HEK293T (cell line): ENCODE results near the gene IP6K3.
A peak's percentile ranks its signal among the peaks of the same experiment; 100 is the strongest.

ENCODE experiments used
- CTCF ChIA-PET: fragments of 350-600 bp; formaldehyde crosslinking; extraction: SDS; loops from one replicate; lab custom pipeline; 2021; ENCODE audit warnings: antibody characterized with exemption, inconsistent platforms; lab: Yijun Ruan, JAX
- POLR2A ChIA-PET: fragments of 350-600 bp; formaldehyde crosslinking; extraction: SDS; loops from one replicate; lab custom pipeline; 2020; ENCODE audit warnings: antibody characterized with exemption, inconsistent platforms; lab: Yijun Ruan, JAX
- DNase-seq: peaks from one replicate; pipeline ENCODE4 v3.0.0; 2012; ENCODE audit warnings: mixed read lengths; ENCODE audit errors: extremely low spot score
- ARNT ChIP-seq: fragments of 450-650 bp; IDR thresholded peaks from 2 replicates; pipeline ENCODE4 v1.6.1; 2017; ENCODE audit warnings: mild to moderate bottlenecking
- BHLHE40 ChIP-seq: fragments of 450-650 bp; IDR thresholded peaks from 2 replicates; pipeline ENCODE4 v1.6.1; 2016; ENCODE audit warnings: mild to moderate bottlenecking, moderate library complexity, borderline replicate concordance
- CTBP1 ChIP-seq: fragments of 450-650 bp; IDR thresholded peaks from 2 replicates; pipeline ENCODE4 v1.6.1; 2016; ENCODE audit warnings: borderline replicate concordance
- ELF4 ChIP-seq: fragments of 450-650 bp; IDR thresholded peaks from 2 replicates; pipeline ENCODE4 v1.6.1; 2017; ENCODE audit warnings: antibody characterized with exemption
- FOXA1 ChIP-seq: fragments of 450-650 bp; IDR thresholded peaks from 2 replicates; pipeline ENCODE4 v1.6.1; 2016; ENCODE audit warnings: mild to moderate bottlenecking
- FOXK2 ChIP-seq: fragments of 450-650 bp; IDR thresholded peaks from 2 replicates; pipeline ENCODE4 v1.6.1; 2016; ENCODE audit warnings: mild to moderate bottlenecking
- FOXM1 ChIP-seq: fragments of 450-650 bp; IDR thresholded peaks from 2 replicates; pipeline ENCODE4 v1.6.1; 2017; ENCODE audit warnings: mild to moderate bottlenecking, borderline replicate concordance
- HDGF ChIP-seq: fragments of 450-650 bp; IDR thresholded peaks from 2 replicates; pipeline ENCODE4 v1.6.1; 2017; ENCODE audit warnings: antibody characterized with exemption, borderline replicate concordance
- L3MBTL2 ChIP-seq: fragments of 450-650 bp; conservative IDR thresholded peaks from 2 replicates; pipeline ENCODE4 v1.6.1; 2016; ENCODE audit warnings: mild to moderate bottlenecking
- LEF1 ChIP-seq: fragments of 450-650 bp; IDR thresholded peaks from 2 replicates; pipeline ENCODE4 v1.6.1; 2017; ENCODE audit warnings: mild to moderate bottlenecking, borderline replicate concordance
- NFRKB ChIP-seq: fragments of 450-650 bp; IDR thresholded peaks from 2 replicates; pipeline ENCODE4 v1.6.1; 2016; ENCODE audit warnings: mild to moderate bottlenecking, moderate library complexity
- SP1 ChIP-seq: fragments of 450-650 bp; IDR thresholded peaks from 2 replicates; pipeline ENCODE4 v1.6.1; 2017
- SUZ12 ChIP-seq: fragments of 450-650 bp; IDR thresholded peaks from 2 replicates; pipeline ENCODE4 v1.6.1; 2016; ENCODE audit warnings: mild to moderate bottlenecking
- TARDBP ChIP-seq: fragments of 450-650 bp; IDR thresholded peaks from 2 replicates; pipeline ENCODE4 v1.6.1; 2016
- ZNF384 ChIP-seq: fragments of 450-650 bp; IDR thresholded peaks from 2 replicates; pipeline ENCODE4 v1.6.1; 2016
- TF ChIP-seq, protein P1 (sequence below): fragments of 450-650 bp; IDR thresholded peaks from 2 replicates; pipeline ENCODE4 v1.6.1; 2016

The IP6K3 gene

GRCh38 chr6:33771146-33772081 is 24.7 kb upstream of the IP6K3 start:
- POLR2A ChIA-PET: interaction anchor here (0.6 to 4.7 kb wide), 4 partner anchors 9 to 262 kb away, joined by 3 to 19 read pairs (median 8); partner anchors contain the start of genes LEMD2 and UQCC2
- peak; percentile 85 for DNase-seq
- CTCF ChIA-PET: interaction anchor here (0.6 to 4.7 kb wide), 22 partner anchors 10 to 384 kb away, joined by 3 to 26 read pairs (median 3); partner anchors contain the start of gene UQCC2
- TF ChIP-seq, protein P1, sequence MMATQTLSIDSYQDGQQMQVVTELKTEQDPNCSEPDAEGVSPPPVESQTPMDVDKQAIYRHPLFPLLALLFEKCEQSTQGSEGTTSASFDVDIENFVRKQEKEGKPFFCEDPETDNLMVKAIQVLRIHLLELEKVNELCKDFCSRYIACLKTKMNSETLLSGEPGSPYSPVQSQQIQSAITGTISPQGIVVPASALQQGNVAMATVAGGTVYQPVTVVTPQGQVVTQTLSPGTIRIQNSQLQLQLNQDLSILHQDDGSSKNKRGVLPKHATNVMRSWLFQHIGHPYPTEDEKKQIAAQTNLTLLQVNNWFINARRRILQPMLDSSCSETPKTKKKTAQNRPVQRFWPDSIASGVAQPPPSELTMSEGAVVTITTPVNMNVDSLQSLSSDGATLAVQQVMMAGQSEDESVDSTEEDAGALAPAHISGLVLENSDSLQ: no peak
- no peak for TF ChIP-seq NFRKB
- no peak for TF ChIP-seq CTBP1
- TF ChIP-seq L3MBTL2: no peak
- TF ChIP-seq LEF1: no peak
- TF ChIP-seq SP1: no peak
- no peak for TF ChIP-seq ZNF384
- no peak for TF ChIP-seq SUZ12
- TF ChIP-seq FOXA1: no peak
- TF ChIP-seq FOXM1: no peak
- no peak for TF ChIP-seq HDGF
- TF ChIP-seq ARNT: no peak
- TF ChIP-seq BHLHE40: no peak

DNA sequence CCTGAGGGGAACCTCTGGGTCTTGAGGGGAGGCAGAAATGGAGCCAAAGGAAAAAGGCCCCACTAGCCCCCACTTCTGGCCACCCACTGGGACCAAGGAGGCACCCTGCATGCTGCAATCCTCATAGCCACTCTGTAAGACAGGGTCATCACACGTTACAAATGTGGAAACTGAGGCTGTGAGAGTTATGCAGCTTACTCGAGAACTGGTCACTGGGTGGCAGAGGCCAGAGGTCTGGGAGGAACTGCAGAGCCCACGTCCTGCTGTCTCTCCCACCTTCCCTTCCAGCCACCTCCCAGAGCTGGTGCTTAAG is 24.1 kb upstream of the IP6K3 start:
- no peak for DNase-seq
- POLR2A ChIA-PET: interaction anchor here (1.2 to 4.7 kb wide), 3 partner anchors 17 to 263 kb away, joined by 4 to 19 read pairs (median 13); partner anchors contain the start of genes LEMD2 and UQCC2
- CTCF ChIA-PET: interaction anchor here (0.6 to 4.7 kb wide), 20 partner anchors 9 to 385 kb away, joined by 3 to 26 read pairs (median 3); partner anchors contain the start of gene UQCC2

GRCh38 chr6:33770124-33770832 is 23.6 kb upstream of the IP6K3 start:
- TF ChIP-seq NFRKB (no peak), FOXA1 (no peak), L3MBTL2 (no peak), SP1 (no peak), FOXM1 (no peak), ARNT (no peak), SUZ12 (no peak), TARDBP (no peak), HDGF (no peak), ELF4 (no peak), ZNF384 (no peak), LEF1 (no peak), FOXK2 (no peak), BHLHE40 (no peak), CTBP1 (no peak)
- TF ChIP-seq, protein P1: no peak
- ChIA-PET POLR2A (interaction anchor here (0.9 to 4.7 kb wide), 3 partner anchors 18 to 59 kb away, joined by 4 to 19 read pairs (median 13); partner anchors contain the start of genes LEMD2 and UQCC2), CTCF (interaction anchor here (0.6 to 4.7 kb wide), 8 partner anchors 10 to 258 kb away, joined by 3 to 26 read pairs (median 4); partner anchors contain the start of gene UQCC2)
- no peak for DNase-seq

More for the DNA sequence above, 24.1 kb upstream of the IP6K3 start:
- TF ChIP-seq HDGF (no peak), ZNF384 (no peak), BHLHE40 (no peak), FOXK2 (no peak), CTBP1 (no peak), NFRKB (no peak), ARNT (no peak), TARDBP (no peak), FOXA1 (no peak), LEF1 (no peak), SUZ12 (no peak), FOXM1 (no peak), SP1 (no peak), ELF4 (no peak), L3MBTL2 (no peak)
- TF ChIP-seq, protein P1: no peak

DNA sequence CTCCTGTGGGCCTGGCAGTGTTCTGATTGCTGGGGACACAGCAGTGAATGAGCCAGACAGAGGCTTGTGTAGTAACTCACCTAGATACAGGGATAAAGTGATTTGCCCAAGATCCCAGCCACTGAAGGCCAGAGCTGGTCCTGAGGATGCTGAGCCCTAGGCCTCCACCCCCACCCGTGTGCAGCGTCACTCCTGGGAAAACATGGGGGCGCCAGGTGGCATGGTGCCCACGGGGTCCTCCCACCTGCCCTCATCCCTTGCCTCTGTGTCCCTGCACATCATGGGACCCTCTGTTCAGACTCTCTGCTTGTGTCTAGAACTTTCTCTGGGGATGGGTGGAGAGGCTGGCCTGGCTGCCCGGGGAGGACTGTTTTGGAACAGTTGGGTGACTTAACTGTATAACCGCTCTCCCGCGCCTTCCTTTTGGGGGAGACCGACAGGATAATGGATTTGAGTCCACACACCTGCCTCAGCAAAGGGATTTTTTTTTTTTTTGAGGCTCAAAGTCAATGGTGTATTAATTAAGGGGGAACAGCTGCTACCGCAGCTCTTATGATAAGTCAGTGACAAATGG is 22.6 kb upstream of the IP6K3 start:
- no peak for TF ChIP-seq NFRKB
- no peak for TF ChIP-seq LEF1
- TF ChIP-seq SP1: no peak
- TF ChIP-seq CTBP1: no peak
- no peak for TF ChIP-seq FOXM1
- TF ChIP-seq TARDBP: no peak
- TF ChIP-seq SUZ12: no peak
- TF ChIP-seq, protein P1: no peak
- TF ChIP-seq ELF4: no peak
- TF ChIP-seq ZNF384: no peak
- no peak for TF ChIP-seq FOXK2
- TF ChIP-seq HDGF: no peak
- no peak for TF ChIP-seq L3MBTL2
- TF ChIP-seq BHLHE40: no peak
- no peak for TF ChIP-seq ARNT
- no peak for TF ChIP-seq FOXA1
- POLR2A ChIA-PET: interaction anchor here (0.9 kb wide), 1 partner anchor 58 kb away, joined by 4 read pairs; the partner anchor contains the start of gene UQCC2
- no peak for DNase-seq
- CTCF ChIA-PET: interaction anchor here (1.3 to 4.7 kb wide), 3 partner anchors 25 to 259 kb away, joined by 5 to 26 read pairs (median 7); partner anchors contain the start of gene UQCC2
